C4-2B (cell line): ENCODE measurements around the gene EDDM3A.
A peak's percentile ranks its signal among the peaks of the same experiment; 100 is the strongest.
"Not testable (repeated sequence)": the region's sequence is repeated elsewhere in the genome, so short reads cannot be mapped to it uniquely, and the experiment has no call there.

Source experiments
- H3K27ac ChIP-seq: fragments of 450-650 bp; 2 replicates; pipeline ENCODE4 v1.5.1; 2017
- CTCF ChIP-seq: fragments of 450-650 bp; conservative IDR thresholded peaks from 2 replicates; pipeline ENCODE4 v1.5.1; 2017; ENCODE audit warnings: mild to moderate bottlenecking
- ZFX ChIP-seq: fragments of 450-650 bp; IDR thresholded peaks from 2 replicates; pipeline ENCODE4 v1.6.1; 2017

EDDM3A gene

GRCh38 chr14:20748439-20748838, 2.8 kb downstream of the EDDM3A start:
- no peak overlapping the region for H3K27ac ChIP-seq
- TF ChIP-seq CTCF (no peak), ZFX (no peak)

- no peak overlapping the region for H3K27ac ChIP-seq
- TF ChIP-seq CTCF (no peak), ZFX (no peak)
Measured at GRCh38 chr14:20750194-20750593, 4.5 kb downstream of the EDDM3A start.

- H3K27ac ChIP-seq = no peak overlapping the region
- TF ChIP-seq CTCF = no peak
- TF ChIP-seq ZFX = no peak
Measured at GRCh38 chr14:20751963-20752562, 6.4 kb downstream of the EDDM3A start.

- TF ChIP-seq CTCF (no peak), ZFX (no peak)
- no peak overlapping the region for H3K27ac ChIP-seq
Measured at GRCh38 chr14:20754308-20754707, 8.6 kb downstream of the EDDM3A start.

- H3K27ac ChIP-seq = no peak overlapping the region
Measured at GRCh38 chr14:20755037-20755436, 9.3 kb downstream of the EDDM3A start.

GRCh38 chr14:20757965-20758364, 12.3 kb downstream of the EDDM3A start:
- TF ChIP-seq ZFX = no peak
- peak; percentile 31 for TF ChIP-seq CTCF
- no peak overlapping the region for H3K27ac ChIP-seq

More at GRCh38 chr14:20755037-20755436, 9.3 kb downstream of the EDDM3A start:
- TF ChIP-seq ZFX (no peak), CTCF (no peak)

GRCh38 chr14:20759465-20759864, 13.8 kb downstream of the EDDM3A start:
- H3K27ac ChIP-seq = not testable (repeated sequence)

GRCh38 chr14:20760950-20761349, 15.3 kb downstream of the EDDM3A start:
- TF ChIP-seq CTCF (no peak), ZFX (no peak)
- H3K27ac ChIP-seq = no peak overlapping the region
